Epithelial cell of proximal tubule (primary cell): Measurements from ENCODE around the gene HBQ1. TPM values are rescaled to one million over a fixed set of nuclear protein-coding genes. Genes with fewer than 3 reads are reported as not detected.

Source experiments
- DNase-seq: peaks from one replicate; pipeline ENCODE4 v3.0.0-alpha.2; 2011; ENCODE audit warnings: low read depth
- H3K4me3 ChIP-seq: 2 replicates; pipeline ENCODE4 v1.5.1; 2011; ENCODE audit warnings: low read depth, mild to moderate bottlenecking, low read length
- CTCF ChIP-seq: conservative IDR thresholded peaks from 2 replicates; pipeline ENCODE4 v1.5.1; 2012; ENCODE audit warnings: low read depth, mild to moderate bottlenecking, low read length
- total RNA-seq: library from RNA; depleted of rRNA; stranded (reverse); fragments of >200 nt; gene quantifications from 2 replicates; pipeline ENCODE4 v1.2.3, GENCODE V29; 2015

Gene HBQ1
- total RNA-seq, 1 donor from 2014 or later, result 12.1 TPM

- no peak overlapping the region for H3K4me3 ChIP-seq
- no peak for TF ChIP-seq CTCF
- DNase-seq, result no peak
These were observed 37.8 kb upstream of the HBQ1 start for GRCh38 chr16:142405-142967.

GRCh38 chr16:143047-143446 is 37.2 kb upstream of the HBQ1 start:
- no peak for DNase-seq
- no peak overlapping the region for H3K4me3 ChIP-seq
- TF ChIP-seq CTCF, result no peak

GRCh38 chr16:143456-143855 is 36.8 kb upstream of the HBQ1 start:
- TF ChIP-seq CTCF, result no peak
- DNase-seq, result no peak
- H3K4me3 ChIP-seq, result no peak overlapping the region

- TF ChIP-seq CTCF, result no peak
- no peak for DNase-seq
- no peak overlapping the region for H3K4me3 ChIP-seq
These were observed 35.4 kb upstream of the HBQ1 start for GRCh38 chr16:144797-145252.

GRCh38 chr16:146646-147045 is 33.6 kb upstream of the HBQ1 start:
- TF ChIP-seq CTCF, result no peak
- H3K4me3 ChIP-seq, result no peak overlapping the region
- DNase-seq, result no peak

GRCh38 chr16:149024-149660 is 31.1 kb upstream of the HBQ1 start:
- DNase-seq, result no peak
- no peak for TF ChIP-seq CTCF
- H3K4me3 ChIP-seq, result no peak overlapping the region
